Endothelial cell of hepatic sinusoid (primary cell): ENCODE data around the gene OR4A47.
"Not testable (repeated sequence)": the region's sequence is repeated elsewhere in the genome, so short reads cannot be mapped to it uniquely, and the experiment has no call there.

Source experiments
- in situ Hi-C: cut with HindIII; loops from 2 replicates; pipeline ENCODE4 v1.10.0; 2017; ENCODE audit warnings: low sequenced_read_pairs

Gene OR4A47

GRCh38 chr11:48488493-48488892, at the start of gene OR4A47:
Gene OR4A47, plus strand, starts transcription at chr11:48488793. Its CDS starts 0 bp downstream, at chr11:48488793.
- in situ Hi-C loops, result not testable (repeated sequence)

- in situ Hi-C loops, result not testable (repeated sequence)
These were observed 32.7 kb upstream of the OR4A47 start for GRCh38 chr11:48455909-48456308.

GRCh38 chr11:48473966-48474365, 14.6 kb upstream of the OR4A47 start:
- in situ Hi-C loops, result not testable (repeated sequence)

GRCh38 chr11:48474703-48475102, 13.9 kb upstream of the OR4A47 start:
- in situ Hi-C loops, result not testable (repeated sequence)

- in situ Hi-C loops, result not testable (repeated sequence)
These were observed 17.6 kb downstream of the OR4A47 start for GRCh38 chr11:48506169-48506568.

GRCh38 chr11:48538991-48539390, 50.4 kb downstream of the OR4A47 start:
- in situ Hi-C loops, result no loop called here
